H9 (cell line): ENCODE measurements around the gene DNAJC30. TPM values are rescaled to one million over a fixed set of nuclear protein-coding genes. Genes with fewer than 3 reads are reported as not detected.
"Not testable (repeated sequence)": the region's sequence is repeated elsewhere in the genome, so short reads cannot be mapped to it uniquely, and the experiment has no call there.

ENCODE experiments used
- DNase-seq: peaks from one replicate; pipeline ENCODE4 v3.0.0-alpha.2; 2017
- H2AFZ ChIP-seq: one replicate; pipeline ENCODE4 v1.6.1; 2013; ENCODE audit warnings: mild to moderate bottlenecking, low read length, control low read depth, moderate library complexity
- H2AK5ac ChIP-seq: 2 replicates; pipeline ENCODE4 v1.6.1; 2013; ENCODE audit warnings: low read length, control low read depth, mixed read lengths; ENCODE audit not compliant: insufficient read length
- H2BK120ac ChIP-seq: one replicate; pipeline ENCODE4 v1.6.1; 2013; ENCODE audit warnings: low read depth, mild to moderate bottlenecking, low read length, control low read depth, inconsistent platforms; ENCODE audit not compliant: poor library complexity, severe bottlenecking
- H2BK12ac ChIP-seq: 2 replicates; pipeline ENCODE4 v1.6.1; 2013; ENCODE audit warnings: low read length, control low read depth, mixed read lengths, low read depth; ENCODE audit not compliant: insufficient read length
- H2BK15ac ChIP-seq: 2 replicates; pipeline ENCODE4 v1.6.1; 2013; ENCODE audit warnings: low read depth, low read length, control low read depth
- H2BK20ac ChIP-seq: one replicate; pipeline ENCODE4 v1.6.1; 2013; ENCODE audit warnings: low read depth, mild to moderate bottlenecking, low read length, control low read depth, inconsistent platforms; ENCODE audit not compliant: poor library complexity, severe bottlenecking
- H2BK5ac ChIP-seq: 2 replicates; pipeline ENCODE4 v1.6.1; 2013; ENCODE audit warnings: low read length, control low read depth, mixed read lengths; ENCODE audit not compliant: insufficient read length
- H3K14ac ChIP-seq: 2 replicates; pipeline ENCODE4 v1.6.1; 2013; ENCODE audit warnings: low read length, control low read depth; ENCODE audit not compliant: insufficient read depth
- H3K18ac ChIP-seq: 2 replicates; pipeline ENCODE4 v1.6.1; 2013; ENCODE audit warnings: low read depth, mild to moderate bottlenecking, mixed read lengths, low read length, control low read depth; ENCODE audit not compliant: insufficient read length
- H3K23ac ChIP-seq: 2 replicates; pipeline ENCODE4 v1.6.1; 2013; ENCODE audit warnings: low read length, control low read depth, mixed read lengths, low read depth; ENCODE audit not compliant: insufficient read length
- H3K23me2 ChIP-seq: 2 replicates; pipeline ENCODE4 v1.6.1; 2013; ENCODE audit warnings: low read depth, mild to moderate bottlenecking, mixed read lengths, low read length, control low read depth; ENCODE audit not compliant: insufficient read length, poor library complexity, severe bottlenecking
- H3K27ac ChIP-seq: 2 replicates; pipeline ENCODE4 v1.5.1; 2013; ENCODE audit warnings: low read length, control low read depth, mixed read lengths, low read depth; ENCODE audit not compliant: insufficient read length
- H3K27me3 ChIP-seq: 2 replicates; pipeline ENCODE4 v1.6.1; 2013; ENCODE audit warnings: low read length, control low read depth, inconsistent platforms; ENCODE audit not compliant: insufficient read depth
- H3K4ac ChIP-seq: 2 replicates; pipeline ENCODE4 v1.6.1; 2013; ENCODE audit warnings: low read depth, mild to moderate bottlenecking, control low read depth, inconsistent platforms, low read length, moderate library complexity
- H3K4me1 ChIP-seq: 2 replicates; pipeline ENCODE4 v1.6.1; 2013; ENCODE audit warnings: low read length, control low read depth, inconsistent platforms; ENCODE audit not compliant: insufficient read depth
- H3K4me2 ChIP-seq: 2 replicates; pipeline ENCODE4 v1.6.1; 2013; ENCODE audit warnings: low read length, control low read depth, mixed read lengths; ENCODE audit not compliant: insufficient read length, insufficient read depth
- H3K56ac ChIP-seq: 2 replicates; pipeline ENCODE4 v1.6.1; 2013; ENCODE audit warnings: low read depth, mild to moderate bottlenecking, mixed read lengths, low read length, control low read depth; ENCODE audit not compliant: insufficient read length
- H3K79me1 ChIP-seq: 2 replicates; pipeline ENCODE4 v1.6.1; 2013; ENCODE audit warnings: low read depth, mild to moderate bottlenecking, moderate library complexity, low read length, control low read depth, inconsistent platforms; ENCODE audit not compliant: insufficient read depth, poor library complexity, severe bottlenecking
- H3K79me2 ChIP-seq: 2 replicates; pipeline ENCODE4 v1.6.1; 2013; ENCODE audit warnings: low read length, control low read depth, inconsistent platforms; ENCODE audit not compliant: insufficient read depth
- H3K9ac ChIP-seq: 2 replicates; pipeline ENCODE4 v1.6.1; 2013; ENCODE audit warnings: low read length, control low read depth, mixed read lengths; ENCODE audit not compliant: insufficient read length; ENCODE audit errors: extremely low read depth
- H3K9me3 ChIP-seq: one replicate; pipeline ENCODE4 v1.6.1; 2013; ENCODE audit warnings: low read depth, low read length, inconsistent platforms; ENCODE audit not compliant: control insufficient read depth
- H3T11ph ChIP-seq: one replicate; pipeline ENCODE4 v1.6.1; 2013; ENCODE audit warnings: mild to moderate bottlenecking, low read length, control low read depth, inconsistent platforms
- H4K20me1 ChIP-seq: one replicate; pipeline ENCODE4 v1.6.1; 2013; ENCODE audit not compliant: control insufficient read depth, insufficient read length, insufficient read depth
- H4K5ac ChIP-seq: 2 replicates; pipeline ENCODE4 v1.6.1; 2013; ENCODE audit warnings: low read depth, mild to moderate bottlenecking, mixed read lengths, low read length, control low read depth; ENCODE audit not compliant: insufficient read length
- H4K8ac ChIP-seq: replicated peaks from 2 replicates; pipeline ENCODE4 v1.6.1; 2013; ENCODE audit warnings: low read length, control low read depth, mixed read lengths, low read depth; ENCODE audit not compliant: insufficient read length
- H4K91ac ChIP-seq: 2 replicates; pipeline ENCODE4 v1.6.1; 2013; ENCODE audit warnings: low read depth, mild to moderate bottlenecking, moderate library complexity, mixed read lengths, low read length, control low read depth; ENCODE audit not compliant: insufficient read length
- H3K27ac Mint-ChIP-seq, 3 experiments: 2 replicates in 2 of 3; 3 replicates in 1 of 3; pipeline ENCODE4 v1.8.0; 2020 to 2021; ENCODE audit warnings: mixed read lengths in 3 of 3, mild to moderate bottlenecking in 1 of 3, moderate library complexity in 1 of 3
- H3K27me3 Mint-ChIP-seq: 2 replicates; pipeline ENCODE4 v1.8.0; 2021; ENCODE audit warnings: low read depth, mild to moderate bottlenecking, moderate library complexity, mixed read lengths
- H3K36me3 Mint-ChIP-seq, 3 experiments: 2 replicates in 2 of 3; 3 replicates in 1 of 3; pipeline ENCODE4 v1.8.0; 2020 to 2021; ENCODE audit warnings: low read depth in 3 of 3, mixed read lengths in 3 of 3; ENCODE audit not compliant: insufficient read depth in 1 of 3
- H3K4me1 Mint-ChIP-seq, 2 experiments: 2 replicates each; pipeline ENCODE4 v1.8.0; 2020; ENCODE audit warnings: mixed read lengths in 2 of 2
- H3K4me3 Mint-ChIP-seq, 2 experiments: 2 replicates in 1 of 2; 3 replicates in 1 of 2; pipeline ENCODE4 v1.8.0; 2020 to 2021; ENCODE audit warnings: mild to moderate bottlenecking in 2 of 2, mixed read lengths in 2 of 2, moderate library complexity in 1 of 2
- H3K9me3 Mint-ChIP-seq, 2 experiments: 2 replicates in 1 of 2; 3 replicates in 1 of 2; pipeline ENCODE4 v1.8.0; 2020; ENCODE audit warnings: mild to moderate bottlenecking in 2 of 2, mixed read lengths in 2 of 2, moderate library complexity in 1 of 2
- CTCF ChIP-seq: fragments of 200-600 bp; sonication (generic); conservative IDR thresholded peaks from 3 replicates; pipeline ENCODE4 v1.8.0; 2021; ENCODE audit warnings: antibody characterized with exemption, mild to moderate bottlenecking
- WGBS: extraction: QIAGEN DNeasy Blood & Tissue Kit; methylation state at CpG from one replicate; pipeline ENCODE4 v1.1.7; 2013; ENCODE audit warnings: missing lambda C conversion rate, low lambda C conversion rate, mixed read lengths; ENCODE audit not compliant: insufficient read length; ENCODE audit errors: extremely low coverage; 5-methylcytosine and 5-hydroxymethylcytosine counted together
- total RNA-seq: library from RNA; stranded (reverse); gene quantifications from 2 replicates; pipeline ENCODE4 v1.2.1, GENCODE V29; 2021

DNAJC30 gene
- total RNA-seq, 1 experiment from 2014 or later, result 8.1 TPM

GRCh38 chr7:73659983-73660382 lies 23.3 kb downstream of the DNAJC30 start:
- Histone ChIP-seq H2BK15ac (no peak overlapping the region), H3K23me2 (no peaks in the 10 kb centered on the region), H4K5ac (no peak overlapping the region), H2BK20ac (no peak overlapping the region), H3K79me2 (no peaks in the 10 kb centered on the region), H3K9ac (no peak overlapping the region), H4K8ac (no peak overlapping the region), H3K18ac (no peak overlapping the region), H3K27ac (no peak overlapping the region), H4K20me1 (no peaks in the 10 kb centered on the region), H3K9me3 (no peaks in the 10 kb centered on the region), H2BK120ac (no peak overlapping the region), H3T11ph (no peak overlapping the region), H3K4me1 (no peaks in the 10 kb centered on the region), H3K4me2 (no peak overlapping the region), H2AFZ (no peak overlapping the region), H3K79me1 (no peaks in the 10 kb centered on the region), H3K14ac (no peak overlapping the region), H2BK12ac (no peak overlapping the region), H4K91ac (no peak overlapping the region), H3K4ac (no peak overlapping the region), H2AK5ac (no peak overlapping the region), H2BK5ac (no peak overlapping the region), H3K56ac (no peak overlapping the region), H3K27me3 (no peaks in the 10 kb centered on the region), H3K23ac (no peak overlapping the region)
- Mint-ChIP-seq H3K9me3 (peaks cover 8 to 15% of the 10 kb centered on the region in 2 experiments; a peak in 4 of 5 replicates), H3K27ac (no peak overlapping the region; a peak in 1 of 7 replicates), H3K27me3 (peaks cover 35% of the 10 kb centered on the region), H3K4me3 (no peak overlapping the region), H3K36me3 (peaks cover 0 to 2% (median 0%) of the 10 kb centered on the region in 3 experiments; a peak in 1 of 7 replicates), H3K4me1 (peaks cover 0 to 9% of the 10 kb centered on the region in 2 experiments; a peak in 2 of 4 replicates)
- DNase-seq, result no peak
- WGBS, result no CpG with 5 or more reads among the region's 8 CpGs
- TF ChIP-seq CTCF, result no peak

- not testable (repeated sequence) for H2BK5ac ChIP-seq, H3K36me3 Mint-ChIP-seq, H4K91ac ChIP-seq, H3K18ac ChIP-seq, H4K5ac ChIP-seq, H2BK120ac ChIP-seq, H3K27ac ChIP-seq, H3K27me3 ChIP-seq, H2BK15ac ChIP-seq, H3K14ac ChIP-seq, H3K27ac Mint-ChIP-seq, DNase-seq, H3K4me1 ChIP-seq, H2BK12ac ChIP-seq, H3T11ph ChIP-seq, H2BK20ac ChIP-seq, H3K4me2 ChIP-seq, H3K9me3 Mint-ChIP-seq, H3K4ac ChIP-seq, H3K56ac ChIP-seq, H3K9ac ChIP-seq, H2AK5ac ChIP-seq, H3K4me3 Mint-ChIP-seq, H3K4me1 Mint-ChIP-seq, H3K79me1 ChIP-seq, H3K9me3 ChIP-seq, H3K79me2 ChIP-seq, H3K23me2 ChIP-seq, H3K23ac ChIP-seq, H2AFZ ChIP-seq, H4K8ac ChIP-seq, H4K20me1 ChIP-seq
- no CpG with 5 or more reads among the region's 4 CpGs for WGBS
- peaks cover 46% of the 10 kb centered on the region for H3K27me3 Mint-ChIP-seq
Observed at GRCh38 chr7:73655309-73655708, 27.9 kb downstream of the DNAJC30 start.
